Measurements from ENCODE around the gene GRID2.

Gene GRID2

GRCh38 chr4:92501456-92501855 is 197.7 kb downstream of the GRID2 start:
- no peaks in the 10 kb centered on the region for H3K36me3 Mint-ChIP-seq
- no peak overlapping the region for H3K4me3 Mint-ChIP-seq
- H3K27me3 Mint-ChIP-seq: no peaks in the 10 kb centered on the region
- H3K9me3 Mint-ChIP-seq: peaks cover 2% of the 10 kb centered on the region
- CTCF ChIA-PET: no interaction called here
- H3K4me1 Mint-ChIP-seq: no peaks in the 10 kb centered on the region
- H3K27ac Mint-ChIP-seq: no peak overlapping the region
- no peak for DNase-seq

GRCh38 chr4:92506933-92507332 is 203.2 kb downstream of the GRID2 start:
- DNase-seq: no peak
- Mint-ChIP-seq H3K4me3 (no peak overlapping the region), H3K27me3 (no peaks in the 10 kb centered on the region), H3K9me3 (peaks cover 6% of the 10 kb centered on the region), H3K36me3 (no peaks in the 10 kb centered on the region), H3K27ac (no peak overlapping the region), H3K4me1 (no peaks in the 10 kb centered on the region)
- CTCF ChIA-PET: interaction anchor here (1.9 kb wide), 1 partner anchor 11 kb away, joined by 5 read pairs; no protein-coding TSS in a partner anchor

GRCh38 chr4:92514627-92515026 is 210.9 kb downstream of the GRID2 start:
- Mint-ChIP-seq H3K9me3 (peaks cover 4% of the 10 kb centered on the region), H3K27ac (no peak overlapping the region), H3K27me3 (no peaks in the 10 kb centered on the region), H3K36me3 (no peaks in the 10 kb centered on the region), H3K4me1 (no peaks in the 10 kb centered on the region), H3K4me3 (no peak overlapping the region)
- no peak for DNase-seq
- CTCF ChIA-PET: no interaction called here

- CTCF ChIA-PET: no interaction called here
- DNase-seq: no peak
- Mint-ChIP-seq H3K4me3 (no peak overlapping the region), H3K9me3 (no peaks in the 10 kb centered on the region), H3K27ac (no peak overlapping the region), H3K36me3 (no peaks in the 10 kb centered on the region), H3K27me3 (no peaks in the 10 kb centered on the region), H3K4me1 (no peaks in the 10 kb centered on the region)
These were observed 212.7 kb downstream of the GRID2 start for GRCh38 chr4:92516450-92516849.

- Mint-ChIP-seq H3K27ac (no peak overlapping the region), H3K27me3 (no peaks in the 10 kb centered on the region), H3K4me1 (no peaks in the 10 kb centered on the region), H3K4me3 (no peak overlapping the region), H3K36me3 (no peaks in the 10 kb centered on the region), H3K9me3 (no peaks in the 10 kb centered on the region)
- DNase-seq: no peak
- CTCF ChIA-PET: no interaction called here
These were observed 216.0 kb downstream of the GRID2 start for GRCh38 chr4:92519727-92520126.

GRCh38 chr4:92520563-92520962 is 216.8 kb downstream of the GRID2 start:
- no peak overlapping the region for H3K27ac Mint-ChIP-seq
- no peak overlapping the region for H3K4me3 Mint-ChIP-seq
- no peaks in the 10 kb centered on the region for H3K27me3 Mint-ChIP-seq
- no peaks in the 10 kb centered on the region for H3K36me3 Mint-ChIP-seq
- H3K9me3 Mint-ChIP-seq: no peaks in the 10 kb centered on the region
- DNase-seq: no peak
- CTCF ChIA-PET: no interaction called here
- no peaks in the 10 kb centered on the region for H3K4me1 Mint-ChIP-seq

GRCh38 chr4:92521941-92522340 is 218.2 kb downstream of the GRID2 start:
- Mint-ChIP-seq H3K27me3 (no peaks in the 10 kb centered on the region), H3K9me3 (no peaks in the 10 kb centered on the region), H3K27ac (no peak overlapping the region), H3K4me1 (no peaks in the 10 kb centered on the region), H3K36me3 (no peaks in the 10 kb centered on the region), H3K4me3 (no peak overlapping the region)
- CTCF ChIA-PET: no interaction called here
- no peak for DNase-seq

- Mint-ChIP-seq H3K36me3 (no peaks in the 10 kb centered on the region), H3K4me3 (no peak overlapping the region), H3K9me3 (no peaks in the 10 kb centered on the region), H3K27ac (no peak overlapping the region), H3K4me1 (no peaks in the 10 kb centered on the region), H3K27me3 (no peaks in the 10 kb centered on the region)
- CTCF ChIA-PET: no interaction called here
- no peak for DNase-seq
These were observed 218.6 kb downstream of the GRID2 start for GRCh38 chr4:92522356-92522755.

GRCh38 chr4:92524131-92524530 is 220.4 kb downstream of the GRID2 start:
- Mint-ChIP-seq H3K4me3 (no peak overlapping the region), H3K27me3 (no peaks in the 10 kb centered on the region), H3K4me1 (no peaks in the 10 kb centered on the region), H3K27ac (no peak overlapping the region), H3K36me3 (no peaks in the 10 kb centered on the region), H3K9me3 (no peaks in the 10 kb centered on the region)
- CTCF ChIA-PET: no interaction called here
- no peak for DNase-seq

- Mint-ChIP-seq H3K27me3 (no peaks in the 10 kb centered on the region), H3K4me1 (no peaks in the 10 kb centered on the region), H3K36me3 (no peaks in the 10 kb centered on the region), H3K9me3 (peaks cover 3% of the 10 kb centered on the region), H3K27ac (no peak overlapping the region), H3K4me3 (no peak overlapping the region)
- no peak for DNase-seq
- CTCF ChIA-PET: no interaction called here
These were observed 224.8 kb downstream of the GRID2 start for GRCh38 chr4:92528541-92528940.

GRCh38 chr4:92529510-92529909 is 225.7 kb downstream of the GRID2 start:
- peaks cover 3% of the 10 kb centered on the region for H3K9me3 Mint-ChIP-seq
- DNase-seq: no peak
- no peaks in the 10 kb centered on the region for H3K4me1 Mint-ChIP-seq
- H3K27ac Mint-ChIP-seq: no peak overlapping the region
- CTCF ChIA-PET: interaction anchor here (0.8 kb wide), 1 partner anchor 14 kb away, joined by 3 read pairs; no protein-coding TSS in a partner anchor
- no peak overlapping the region for H3K4me3 Mint-ChIP-seq
- H3K36me3 Mint-ChIP-seq: no peaks in the 10 kb centered on the region
- H3K27me3 Mint-ChIP-seq: no peaks in the 10 kb centered on the region

GRCh38 chr4:92535599-92535998 is 231.8 kb downstream of the GRID2 start:
- DNase-seq: no peak
- Mint-ChIP-seq H3K9me3 (peaks cover 6% of the 10 kb centered on the region), H3K4me1 (no peaks in the 10 kb centered on the region), H3K36me3 (no peaks in the 10 kb centered on the region), H3K27me3 (no peaks in the 10 kb centered on the region), H3K27ac (no peak overlapping the region), H3K4me3 (no peak overlapping the region)
- CTCF ChIA-PET: no interaction called here

GRCh38 chr4:92551616-92552015 is 247.8 kb downstream of the GRID2 start:
- CTCF ChIA-PET: no interaction called here
- no peaks in the 10 kb centered on the region for H3K4me1 Mint-ChIP-seq
- no peak overlapping the region for H3K27ac Mint-ChIP-seq
- H3K36me3 Mint-ChIP-seq: no peaks in the 10 kb centered on the region
- DNase-seq: no peak
- peaks cover 2% of the 10 kb centered on the region for H3K9me3 Mint-ChIP-seq
- H3K27me3 Mint-ChIP-seq: no peaks in the 10 kb centered on the region
- H3K4me3 Mint-ChIP-seq: no peak overlapping the region

- Mint-ChIP-seq H3K4me1 (no peaks in the 10 kb centered on the region), H3K36me3 (no peaks in the 10 kb centered on the region), H3K4me3 (no peak overlapping the region), H3K9me3 (peaks cover 9% of the 10 kb centered on the region), H3K27ac (no peak overlapping the region), H3K27me3 (no peaks in the 10 kb centered on the region)
- CTCF ChIA-PET: interaction anchor here (0.6 kb wide), 1 partner anchor 62 kb away, joined by 3 read pairs; no protein-coding TSS in a partner anchor
- DNase-seq: no peak
These were observed 262.5 kb downstream of the GRID2 start for GRCh38 chr4:92566269-92566668.

- no peak overlapping the region for H3K4me3 Mint-ChIP-seq
These were observed 277.1 kb downstream of the GRID2 start for GRCh38 chr4:92580816-92581215.

GRCh38 chr4:92599044-92599443 is 295.3 kb downstream of the GRID2 start:
- Mint-ChIP-seq H3K36me3 (no peaks in the 10 kb centered on the region), H3K27me3 (no peaks in the 10 kb centered on the region), H3K4me1 (no peaks in the 10 kb centered on the region), H3K4me3 (no peak overlapping the region), H3K9me3 (peaks cover 7% of the 10 kb centered on the region), H3K27ac (no peak overlapping the region)
- CTCF ChIA-PET: no interaction called here
- DNase-seq: no peak

More at GRCh38 chr4:92580816-92581215, 277.1 kb downstream of the GRID2 start:
- Mint-ChIP-seq H3K4me1 (no peaks in the 10 kb centered on the region), H3K9me3 (peaks cover 7% of the 10 kb centered on the region), H3K36me3 (no peaks in the 10 kb centered on the region), H3K27me3 (no peaks in the 10 kb centered on the region), H3K27ac (no peak overlapping the region)
- no peak for DNase-seq
- CTCF ChIA-PET: no interaction called here
